Activated T-cell treated with anti-CD3 and anti-CD28 coated beads, Interleukin-2, amount 50 U/mL, for 4 hours (primary cell): ENCODE results near the gene RYR1. TPM values are rescaled to one million over a fixed set of nuclear protein-coding genes. Genes with fewer than 3 reads are reported as not detected.
"Not testable (repeated sequence)": the region's sequence is repeated elsewhere in the genome, so short reads cannot be mapped to it uniquely, and the experiment has no call there.

ENCODE experiments used
- ATAC-seq, 2 donors: fragments of 200-7000 bp; cut with Tn5 transposase; one replicate each; pipeline ENCODE4 v1.10.0; 2021
- DNase-seq: peaks from one replicate; pipeline ENCODE4 v3.0.0-alpha.2; 2020
- H3K27me3 Mint-ChIP-seq: one replicate; pipeline ENCODE4 v1.8.0; 2021; ENCODE audit warnings: low read depth, mixed read lengths
- H3K36me3 Mint-ChIP-seq: one replicate; pipeline ENCODE4 v1.8.0; 2022; ENCODE audit warnings: mixed read lengths; ENCODE audit not compliant: insufficient read depth
- H3K4me1 Mint-ChIP-seq: one replicate; pipeline ENCODE4 v1.8.0; 2021; ENCODE audit warnings: low read depth, mixed read lengths
- H3K4me3 Mint-ChIP-seq: one replicate; pipeline ENCODE4 v1.8.0; 2021; ENCODE audit warnings: mild to moderate bottlenecking, moderate library complexity, mixed read lengths
- H3K9me3 Mint-ChIP-seq: one replicate; pipeline ENCODE4 v1.8.0; 2021; ENCODE audit warnings: mixed read lengths
- total RNA-seq, 3 donors: library from RNA; stranded (reverse); gene quantifications; one replicate each; pipeline ENCODE4 v1.2.1, GENCODE V29; 2021

The RYR1 gene
- total RNA-seq, 3 donors from 2014 or later: 2.3 to 3.9 (median 3.2) TPM

- no peaks in the 10 kb centered on the region for H3K27me3 Mint-ChIP-seq
- ATAC-seq (no peak), DNase-seq (no peak)
- no peaks in the 10 kb centered on the region for H3K36me3 Mint-ChIP-seq
- H3K9me3 Mint-ChIP-seq: no peaks in the 10 kb centered on the region
- peaks cover 44% of the 10 kb centered on the region for H3K4me1 Mint-ChIP-seq
- no peak overlapping the region for H3K4me3 Mint-ChIP-seq
Measured at GRCh38 chr19:38542040-38542439, 108.5 kb downstream of the RYR1 start.

GRCh38 chr19:38543286-38543806 lies 109.9 kb downstream of the RYR1 start:
- Mint-ChIP-seq H3K4me3 (no peak overlapping the region), H3K9me3 (no peaks in the 10 kb centered on the region), H3K4me1 (peaks cover 32% of the 10 kb centered on the region), H3K36me3 (no peaks in the 10 kb centered on the region), H3K27me3 (no peaks in the 10 kb centered on the region)
- ATAC-seq (no peak), DNase-seq (no peak)

GRCh38 chr19:38543807-38544568 lies 110.5 kb downstream of the RYR1 start:
- H3K4me1 Mint-ChIP-seq: peaks cover 25% of the 10 kb centered on the region
- H3K36me3 Mint-ChIP-seq: no peaks in the 10 kb centered on the region
- no peak overlapping the region for H3K4me3 Mint-ChIP-seq
- no peaks in the 10 kb centered on the region for H3K27me3 Mint-ChIP-seq
- DNase-seq (no peak), ATAC-seq (peak; percentile 90)
- H3K9me3 Mint-ChIP-seq: no peaks in the 10 kb centered on the region

GRCh38 chr19:38544569-38545315 lies 111.3 kb downstream of the RYR1 start:
- Mint-ChIP-seq H3K4me3 (no peak overlapping the region), H3K9me3 (no peaks in the 10 kb centered on the region), H3K27me3 (no peaks in the 10 kb centered on the region), H3K4me1 (peaks cover 18% of the 10 kb centered on the region), H3K36me3 (no peaks in the 10 kb centered on the region)
- DNase-seq (no peak), ATAC-seq (no peak)

- Mint-ChIP-seq H3K4me3 (no peak overlapping the region), H3K36me3 (no peaks in the 10 kb centered on the region), H3K9me3 (no peaks in the 10 kb centered on the region), H3K27me3 (no peaks in the 10 kb centered on the region), H3K4me1 (peaks cover 16% of the 10 kb centered on the region)
- no peak for DNase-seq
- ATAC-seq: no peak
Measured at GRCh38 chr19:38545596-38545995, 112.1 kb downstream of the RYR1 start.

- no peak overlapping the region for H3K4me3 Mint-ChIP-seq
- ATAC-seq (no peak), DNase-seq (no peak)
- H3K9me3 Mint-ChIP-seq: no peaks in the 10 kb centered on the region
- no peaks in the 10 kb centered on the region for H3K36me3 Mint-ChIP-seq
- H3K27me3 Mint-ChIP-seq: no peaks in the 10 kb centered on the region
- peaks cover 25% of the 10 kb centered on the region for H3K4me1 Mint-ChIP-seq
Measured at GRCh38 chr19:38547421-38547820, 113.9 kb downstream of the RYR1 start.

DNA sequence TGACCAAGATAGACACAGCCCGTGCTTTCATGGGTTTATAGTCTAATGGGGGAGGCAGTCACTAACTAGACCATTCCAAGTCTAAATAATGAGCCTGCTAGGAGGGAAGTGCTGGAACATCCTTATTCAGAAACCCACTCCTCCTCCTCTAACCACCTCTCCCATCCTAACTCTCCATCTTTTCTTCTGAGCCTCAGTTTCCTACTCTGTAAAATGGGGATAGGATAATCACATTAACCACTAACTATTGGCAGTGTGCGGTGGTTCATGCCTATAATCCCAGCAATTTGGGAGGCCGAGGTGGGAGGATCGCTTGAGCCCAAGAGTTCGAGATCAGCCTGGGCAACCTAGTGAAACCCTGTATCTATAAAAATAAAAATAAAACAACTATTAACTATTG lies 115.6 kb downstream of the RYR1 start:
- ATAC-seq (no peak), DNase-seq (no peak)
- H3K4me1 Mint-ChIP-seq: peaks cover 30% of the 10 kb centered on the region
- no peaks in the 10 kb centered on the region for H3K27me3 Mint-ChIP-seq
- no peak overlapping the region for H3K4me3 Mint-ChIP-seq
- no peaks in the 10 kb centered on the region for H3K9me3 Mint-ChIP-seq
- H3K36me3 Mint-ChIP-seq: no peaks in the 10 kb centered on the region

GRCh38 chr19:38549942-38550341 lies 116.5 kb downstream of the RYR1 start:
- no peaks in the 10 kb centered on the region for H3K36me3 Mint-ChIP-seq
- H3K9me3 Mint-ChIP-seq: no peaks in the 10 kb centered on the region
- H3K27me3 Mint-ChIP-seq: no peaks in the 10 kb centered on the region
- no peak for ATAC-seq
- H3K4me3 Mint-ChIP-seq: no peak overlapping the region
- no peak for DNase-seq
- H3K4me1 Mint-ChIP-seq: peaks cover 25% of the 10 kb centered on the region

DNA sequence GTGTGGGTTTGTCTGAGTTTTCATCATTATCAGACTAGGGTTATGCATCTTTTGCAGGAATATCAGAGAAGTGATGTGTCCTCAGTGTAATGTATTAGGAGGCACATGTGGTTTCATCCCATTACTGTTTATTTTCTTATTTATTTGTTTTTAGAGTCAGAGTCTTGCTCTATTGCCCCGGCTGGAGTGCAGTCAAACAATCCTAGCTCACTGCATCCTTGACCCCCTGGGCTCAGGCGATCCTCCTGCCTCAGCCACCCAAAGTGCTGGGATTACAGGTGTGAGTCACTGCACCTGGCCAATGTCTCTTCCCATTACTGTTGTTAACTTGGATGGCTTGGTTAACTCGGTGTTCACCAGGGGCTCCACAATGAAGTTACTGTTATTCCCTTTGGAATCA lies 116.9 kb downstream of the RYR1 start:
- Mint-ChIP-seq H3K4me1 (peaks cover 24% of the 10 kb centered on the region), H3K36me3 (no peaks in the 10 kb centered on the region), H3K4me3 (no peak overlapping the region), H3K27me3 (no peaks in the 10 kb centered on the region), H3K9me3 (no peaks in the 10 kb centered on the region)
- DNase-seq (no peak), ATAC-seq (no peak)

DNA sequence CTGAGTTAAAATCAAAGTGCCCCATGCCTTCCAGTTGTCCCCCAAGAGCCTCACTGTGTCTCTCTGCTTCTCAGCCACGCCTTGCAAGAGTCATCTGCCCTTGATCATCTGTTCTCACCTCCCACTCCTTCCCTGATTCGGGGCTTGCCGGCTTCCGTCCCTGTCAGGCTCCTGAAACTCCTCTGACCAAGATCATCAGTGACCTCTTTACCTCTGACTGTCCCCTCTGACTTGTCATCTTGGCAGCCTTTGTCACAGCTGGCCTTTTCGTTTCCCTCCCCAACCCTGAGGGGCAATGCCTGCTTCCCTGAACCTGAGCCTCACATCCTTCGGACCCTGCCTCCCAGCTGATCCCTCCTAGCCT lies 117.9 kb downstream of the RYR1 start:
- Mint-ChIP-seq H3K9me3 (no peaks in the 10 kb centered on the region), H3K36me3 (no peaks in the 10 kb centered on the region), H3K4me1 (peaks cover 25% of the 10 kb centered on the region), H3K4me3 (peak overlapping the region; percentile 14), H3K27me3 (no peaks in the 10 kb centered on the region)
- peak; percentile 22 for DNase-seq
- peak; percentile 92 for ATAC-seq

GRCh38 chr19:38553239-38553638 lies 119.7 kb downstream of the RYR1 start:
- H3K36me3 Mint-ChIP-seq, ATAC-seq, H3K27me3 Mint-ChIP-seq, DNase-seq, H3K9me3 Mint-ChIP-seq, H3K4me3 Mint-ChIP-seq: not testable (repeated sequence)
- H3K4me1 Mint-ChIP-seq: peaks cover 33% of the 10 kb centered on the region

- DNase-seq (no peak), ATAC-seq (no peak)
- H3K9me3 Mint-ChIP-seq: no peaks in the 10 kb centered on the region
- no peaks in the 10 kb centered on the region for H3K36me3 Mint-ChIP-seq
- peaks cover 39% of the 10 kb centered on the region for H3K4me1 Mint-ChIP-seq
- no peak overlapping the region for H3K4me3 Mint-ChIP-seq
- no peaks in the 10 kb centered on the region for H3K27me3 Mint-ChIP-seq
Measured at GRCh38 chr19:38554676-38555141, 121.2 kb downstream of the RYR1 start.

GRCh38 chr19:38555200-38555599 lies 121.7 kb downstream of the RYR1 start:
- ATAC-seq (no peak), DNase-seq (no peak)
- peaks cover 44% of the 10 kb centered on the region for H3K4me1 Mint-ChIP-seq
- no peaks in the 10 kb centered on the region for H3K27me3 Mint-ChIP-seq
- H3K36me3 Mint-ChIP-seq: no peaks in the 10 kb centered on the region
- no peak overlapping the region for H3K4me3 Mint-ChIP-seq
- no peaks in the 10 kb centered on the region for H3K9me3 Mint-ChIP-seq

- H3K27me3 Mint-ChIP-seq: peaks cover 1% of the 10 kb centered on the region
- H3K9me3 Mint-ChIP-seq: no peaks in the 10 kb centered on the region
- no peaks in the 10 kb centered on the region for H3K36me3 Mint-ChIP-seq
- no peak overlapping the region for H3K4me3 Mint-ChIP-seq
- no peak for DNase-seq
- ATAC-seq: no peak
- peaks cover 42% of the 10 kb centered on the region for H3K4me1 Mint-ChIP-seq
Measured at GRCh38 chr19:38556521-38557174, 123.2 kb downstream of the RYR1 start.
